Measurements from ENCODE around the gene OR1M1. TPM values are rescaled to one million over a fixed set of nuclear protein-coding genes. Genes with fewer than 3 reads are reported as not detected.

The OR1M1 gene
- not detected in 2 replicates for total RNA-seq

GRCh38 chr19:9086761-9087160 lies at the start of gene OR1M1:
Gene OR1M1, plus strand, starts transcription at chr19:9087061. Its CDS starts 6,184 bp downstream, at chr19:9093245.

GRCh38 chr19:9107375-9107774 lies 20.5 kb downstream of the OR1M1 start, which contains the start of gene OR7G2:
Gene OR7G2, minus strand, starts transcription at chr19:9107475. Its CDS starts 4,232 bp downstream, at chr19:9103243.

GRCh38 chr19:9115307-9115813 lies 28.5 kb downstream of the OR1M1 start, which contains the start of gene OR7G1:
Gene OR7G1, minus strand, starts transcription at chr19:9115763. Its CDS starts 0 bp downstream, at chr19:9115763.

GRCh38 chr19:9126900-9127405 lies 40.1 kb downstream of the OR1M1 start, which contains the start of gene OR7G3:
Gene OR7G3, minus strand, starts transcription at chr19:9126950. Its CDS starts 0 bp downstream, at chr19:9126950.

GRCh38 chr19:9140159-9140874 lies 53.5 kb downstream of the OR1M1 start, which contains the start of gene ZNF317:
Gene ZNF317, plus strand, starts transcription at chr19:9140397. Its CDS starts 15,620 bp downstream, at chr19:9156017.

Other genes starting within 250 kb of the OR1M1 start
- not detected in 2 replicates for gene MUC16, start 76.7 kb upstream of the OR1M1 start, total RNA-seq
- gene OR7G2, start 20.4 kb downstream of the OR1M1 start, total RNA-seq: not detected in 2 replicates
- not detected in 2 replicates for gene OR7G1, start 28.7 kb downstream of the OR1M1 start, total RNA-seq
- not detected in 2 replicates for gene OR7G3, start 39.9 kb downstream of the OR1M1 start, total RNA-seq
- 9.5 and 10.6 TPM in 2 replicates for gene ZNF317, start 53.3 kb downstream of the OR1M1 start, total RNA-seq
- gene OR7D2, start 91.9 kb downstream of the OR1M1 start, total RNA-seq: not detected in 2 replicates
- not detected in 2 replicates for gene OR7D4, start 132.5 kb downstream of the OR1M1 start, total RNA-seq
- gene OR7E24, start 163.9 kb downstream of the OR1M1 start, total RNA-seq: not detected in 2 replicates
- gene ZNF699, start 222.8 kb downstream of the OR1M1 start, total RNA-seq: 10.8 and 32.9 TPM in 2 replicates
- 3.2 and 6.6 TPM in 2 replicates for gene ZNF559, start 237.1 kb downstream of the OR1M1 start, total RNA-seq

Measured in myometrial cell (primary cell).